GM08714 (cell line): ENCODE data around the gene SPESP1.
"Not testable (repeated sequence)": the region's sequence is repeated elsewhere in the genome, so short reads cannot be mapped to it uniquely, and the experiment has no call there.

ENCODE experiments used
- H3K4me3 ChIP-seq: fragments of 200-500 bp; sonication (Bioruptor generic); 2 replicates; pipeline ENCODE4 v1.5.1; 2014; ENCODE audit warnings: mild to moderate bottlenecking, low read length, inconsistent platforms
- ZNF274 ChIP-seq: IDR thresholded peaks from 2 replicates; pipeline ENCODE4 v1.6.1; 2012; ENCODE audit warnings: mild to moderate bottlenecking, low read depth, low read length

SPESP1 gene

GRCh38 chr15:68933001-68933400 lies 2.7 kb downstream of the SPESP1 start:
- TF ChIP-seq ZNF274 = no peak
- no peak overlapping the region for H3K4me3 ChIP-seq

- H3K4me3 ChIP-seq = no peak overlapping the region
- no peak for TF ChIP-seq ZNF274
These were observed 4.0 kb downstream of the SPESP1 start for GRCh38 chr15:68934341-68934740.

- H3K4me3 ChIP-seq = no peak overlapping the region
- no peak for TF ChIP-seq ZNF274
These were observed 5.1 kb downstream of the SPESP1 start for GRCh38 chr15:68935400-68935937.

GRCh38 chr15:68939501-68939900 lies 9.2 kb downstream of the SPESP1 start:
- no peak for TF ChIP-seq ZNF274

GRCh38 chr15:68951813-68952212 lies 21.5 kb downstream of the SPESP1 start:
- no peak overlapping the region for H3K4me3 ChIP-seq
- no peak for TF ChIP-seq ZNF274

More at GRCh38 chr15:68939501-68939900, 9.2 kb downstream of the SPESP1 start:
- no peak overlapping the region for H3K4me3 ChIP-seq

GRCh38 chr15:68957696-68958095 lies 27.4 kb downstream of the SPESP1 start:
- no peak for TF ChIP-seq ZNF274
- no peak overlapping the region for H3K4me3 ChIP-seq

- no peak for TF ChIP-seq ZNF274
- no peak overlapping the region for H3K4me3 ChIP-seq
These were observed 28.3 kb downstream of the SPESP1 start for GRCh38 chr15:68958597-68958996.

GRCh38 chr15:68962465-68962864 lies 32.1 kb downstream of the SPESP1 start:
- no peak for TF ChIP-seq ZNF274
- H3K4me3 ChIP-seq = no peak overlapping the region

GRCh38 chr15:68963719-68964118 lies 33.4 kb downstream of the SPESP1 start:
- H3K4me3 ChIP-seq = not testable (repeated sequence)

- TF ChIP-seq ZNF274 = no peak
- H3K4me3 ChIP-seq = no peak overlapping the region
These were observed 36.7 kb downstream of the SPESP1 start for GRCh38 chr15:68966996-68967395.

GRCh38 chr15:68967948-68968347 lies 37.6 kb downstream of the SPESP1 start:
- no peak for TF ChIP-seq ZNF274
- no peak overlapping the region for H3K4me3 ChIP-seq

- no peak for TF ChIP-seq ZNF274
- no peak overlapping the region for H3K4me3 ChIP-seq
These were observed 39.0 kb downstream of the SPESP1 start for GRCh38 chr15:68969298-68969697.

- H3K4me3 ChIP-seq = no peak overlapping the region
These were observed 42.1 kb downstream of the SPESP1 start for GRCh38 chr15:68972201-68973065.

GRCh38 chr15:68975651-68976160 lies 45.4 kb downstream of the SPESP1 start:
- H3K4me3 ChIP-seq = not testable (repeated sequence)

More at GRCh38 chr15:68972201-68973065, 42.1 kb downstream of the SPESP1 start:
- TF ChIP-seq ZNF274 = no peak

GRCh38 chr15:68977426-68977825 lies 47.1 kb downstream of the SPESP1 start:
- not testable (repeated sequence) for H3K4me3 ChIP-seq
